GM12801 (cell line): ENCODE results near the gene TMEM123.

Source experiments
- TF ChIP-seq, protein P1 (sequence below): IDR thresholded peaks from one replicate; pipeline ENCODE4 v1.5.1; 2011; ENCODE audit warnings: control low read depth; ENCODE audit not compliant: insufficient read length; ENCODE audit errors: extremely low read depth

Gene TMEM123

DNA sequence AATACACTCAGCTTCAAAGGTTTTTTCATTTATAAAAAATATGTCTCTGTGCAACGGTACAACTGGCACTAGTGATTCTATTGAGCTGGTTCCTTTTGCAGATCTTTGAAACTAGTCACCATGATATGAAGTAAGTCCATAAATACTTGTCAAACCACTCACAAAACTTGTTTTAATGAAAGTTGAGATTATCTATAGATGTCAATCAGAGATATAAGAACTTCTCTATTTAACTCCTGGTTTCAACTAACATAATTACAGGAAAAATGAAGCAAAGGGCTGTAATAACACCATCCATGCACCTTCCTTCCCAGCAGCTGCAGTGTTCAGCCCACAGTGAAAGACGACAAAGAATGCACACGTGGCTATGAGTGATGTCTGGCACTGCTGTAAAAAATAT is 44.7 kb downstream of the TMEM123 start:
- TF ChIP-seq, protein P1, sequence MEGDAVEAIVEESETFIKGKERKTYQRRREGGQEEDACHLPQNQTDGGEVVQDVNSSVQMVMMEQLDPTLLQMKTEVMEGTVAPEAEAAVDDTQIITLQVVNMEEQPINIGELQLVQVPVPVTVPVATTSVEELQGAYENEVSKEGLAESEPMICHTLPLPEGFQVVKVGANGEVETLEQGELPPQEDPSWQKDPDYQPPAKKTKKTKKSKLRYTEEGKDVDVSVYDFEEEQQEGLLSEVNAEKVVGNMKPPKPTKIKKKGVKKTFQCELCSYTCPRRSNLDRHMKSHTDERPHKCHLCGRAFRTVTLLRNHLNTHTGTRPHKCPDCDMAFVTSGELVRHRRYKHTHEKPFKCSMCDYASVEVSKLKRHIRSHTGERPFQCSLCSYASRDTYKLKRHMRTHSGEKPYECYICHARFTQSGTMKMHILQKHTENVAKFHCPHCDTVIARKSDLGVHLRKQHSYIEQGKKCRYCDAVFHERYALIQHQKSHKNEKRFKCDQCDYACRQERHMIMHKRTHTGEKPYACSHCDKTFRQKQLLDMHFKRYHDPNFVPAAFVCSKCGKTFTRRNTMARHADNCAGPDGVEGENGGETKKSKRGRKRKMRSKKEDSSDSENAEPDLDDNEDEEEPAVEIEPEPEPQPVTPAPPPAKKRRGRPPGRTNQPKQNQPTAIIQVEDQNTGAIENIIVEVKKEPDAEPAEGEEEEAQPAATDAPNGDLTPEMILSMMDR, result no peak

DNA sequence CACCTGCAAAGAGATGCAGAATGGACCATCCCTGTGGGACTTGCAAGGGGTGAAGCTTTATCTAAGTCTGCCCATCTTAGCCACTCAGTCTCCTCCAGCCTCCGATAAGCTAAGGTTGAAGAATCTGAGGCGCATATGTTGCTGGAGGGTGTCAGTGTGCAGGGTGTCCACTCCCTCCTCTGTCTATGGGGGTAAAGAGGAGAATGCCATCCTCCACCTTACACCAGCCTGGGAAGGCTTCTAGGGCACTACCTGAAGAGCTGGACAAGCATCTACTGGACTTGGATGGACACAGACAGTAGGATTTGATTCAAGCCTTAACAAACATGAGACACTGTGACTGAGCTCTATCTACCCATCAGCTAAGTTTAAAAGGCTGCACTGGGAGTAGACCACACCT is 46.5 kb downstream of the TMEM123 start:
- TF ChIP-seq, protein P1, result no peak

DNA sequence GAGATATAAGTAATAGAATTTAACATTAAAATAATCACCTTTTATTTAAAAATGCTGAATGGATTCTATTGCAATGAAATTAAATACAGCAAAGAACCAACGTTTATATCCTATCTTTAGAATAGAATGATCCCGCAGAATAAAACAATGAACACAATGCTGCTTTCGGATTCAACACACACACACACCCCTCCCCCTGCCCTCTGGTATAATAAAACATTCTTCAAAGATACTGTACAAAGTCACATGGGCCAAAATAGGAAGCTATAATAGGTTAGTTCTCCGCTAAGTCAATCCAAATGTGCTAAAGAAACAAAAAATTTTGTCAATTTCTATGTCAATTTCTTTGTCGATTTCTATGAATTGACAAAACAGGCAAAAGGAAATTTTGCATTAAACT is 47.1 kb downstream of the TMEM123 start:
- TF ChIP-seq, protein P1, result no peak

DNA sequence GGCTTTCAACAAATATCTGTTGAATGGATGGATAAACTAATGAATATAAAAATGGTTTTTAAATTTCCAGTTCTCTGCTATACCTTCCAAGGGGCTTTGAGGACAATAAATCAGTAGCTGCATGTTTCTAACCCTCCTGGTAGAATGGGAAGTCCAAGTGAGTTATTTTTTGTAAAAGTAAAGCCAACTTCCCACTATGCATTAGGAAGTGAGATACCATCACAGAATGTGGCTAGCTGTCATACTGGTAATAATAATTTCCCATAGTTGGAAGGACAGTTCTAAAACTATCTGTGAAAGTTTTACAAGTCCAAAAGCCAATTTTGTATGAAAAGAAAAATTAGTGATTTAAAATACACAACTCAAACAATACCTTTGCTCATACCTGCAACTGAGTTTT is 50.0 kb downstream of the TMEM123 start:
- TF ChIP-seq, protein P1, result no peak

DNA sequence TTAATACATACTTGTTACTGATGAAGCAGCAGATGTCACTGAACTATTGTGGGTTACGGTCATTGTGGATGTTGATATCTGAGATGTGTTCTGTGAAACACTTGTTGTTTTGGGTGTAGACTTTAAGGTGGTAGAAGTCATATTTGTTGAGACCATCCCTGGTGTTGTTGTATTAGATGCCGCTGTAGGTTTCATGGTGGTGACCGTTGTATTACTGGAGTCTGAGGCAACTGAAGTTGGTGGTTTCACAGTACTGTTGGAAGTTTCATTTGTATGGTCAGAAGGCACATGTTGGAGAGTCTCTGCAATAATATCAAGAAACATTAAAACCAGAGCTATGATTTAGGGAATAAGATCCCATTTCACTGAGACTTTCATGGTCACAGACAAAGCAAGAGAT is 50.7 kb downstream of the TMEM123 start:
- TF ChIP-seq, protein P1, result no peak

DNA sequence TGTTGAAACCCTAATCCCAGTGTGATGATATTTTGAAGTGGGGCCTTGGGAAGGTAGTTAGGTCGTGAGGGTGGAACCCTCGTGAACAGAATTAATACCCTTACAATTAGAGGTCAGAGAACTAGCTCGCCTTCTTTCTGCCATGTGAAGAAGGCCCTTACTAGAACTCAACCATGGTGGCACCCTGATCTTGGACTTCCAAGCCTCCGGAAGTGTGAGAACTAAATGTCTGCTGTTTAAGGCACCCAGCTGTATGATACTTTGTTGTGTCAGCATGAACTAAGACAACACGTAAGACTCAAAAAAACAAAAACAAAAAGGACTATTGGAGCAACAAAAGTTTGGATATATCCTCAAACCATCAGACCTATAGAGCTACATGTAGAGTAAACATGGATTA is 52.0 kb downstream of the TMEM123 start:
- TF ChIP-seq, protein P1, result no peak

DNA sequence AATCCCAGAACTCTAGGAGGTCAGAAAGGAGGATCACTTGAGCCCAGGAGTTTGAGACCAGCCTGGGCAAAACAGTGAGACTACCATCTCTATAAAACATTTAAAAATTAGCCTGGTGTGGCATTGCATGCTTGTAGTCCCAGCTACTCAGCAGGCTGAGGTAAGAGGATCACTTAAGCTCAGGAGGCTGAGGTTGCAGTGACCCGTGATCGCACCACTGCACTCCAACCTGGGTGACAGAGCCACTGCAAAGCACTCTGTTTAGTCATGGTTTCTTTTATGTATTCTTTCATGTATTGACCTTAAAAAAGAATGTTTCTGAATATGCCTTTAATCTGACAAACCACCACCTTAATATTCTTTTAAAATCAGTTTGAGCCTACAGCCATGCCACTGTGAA is 53.4 kb downstream of the TMEM123 start:
- TF ChIP-seq, protein P1, result no peak

DNA sequence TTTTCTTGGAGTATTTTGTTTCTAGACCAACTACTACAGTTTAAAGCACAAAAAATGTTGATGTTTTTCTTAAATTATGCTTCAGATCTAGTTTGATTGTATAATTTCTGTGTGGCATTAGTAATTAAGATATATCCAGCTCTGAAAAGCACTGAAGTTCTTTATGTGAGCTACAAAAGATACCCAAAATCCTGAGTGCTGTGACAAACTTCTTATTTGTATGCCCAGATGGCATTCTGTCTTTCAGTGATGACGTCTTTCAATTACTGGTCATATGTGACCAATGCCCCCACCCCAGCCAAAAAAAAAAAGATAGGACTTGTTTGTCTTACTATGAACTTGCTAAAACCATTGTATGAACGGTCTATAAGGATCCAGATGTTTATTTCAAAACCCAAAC is 54.3 kb downstream of the TMEM123 start:
- TF ChIP-seq, protein P1, result no peak
